ENCODE results near the gene NHEJ1.

DNA sequence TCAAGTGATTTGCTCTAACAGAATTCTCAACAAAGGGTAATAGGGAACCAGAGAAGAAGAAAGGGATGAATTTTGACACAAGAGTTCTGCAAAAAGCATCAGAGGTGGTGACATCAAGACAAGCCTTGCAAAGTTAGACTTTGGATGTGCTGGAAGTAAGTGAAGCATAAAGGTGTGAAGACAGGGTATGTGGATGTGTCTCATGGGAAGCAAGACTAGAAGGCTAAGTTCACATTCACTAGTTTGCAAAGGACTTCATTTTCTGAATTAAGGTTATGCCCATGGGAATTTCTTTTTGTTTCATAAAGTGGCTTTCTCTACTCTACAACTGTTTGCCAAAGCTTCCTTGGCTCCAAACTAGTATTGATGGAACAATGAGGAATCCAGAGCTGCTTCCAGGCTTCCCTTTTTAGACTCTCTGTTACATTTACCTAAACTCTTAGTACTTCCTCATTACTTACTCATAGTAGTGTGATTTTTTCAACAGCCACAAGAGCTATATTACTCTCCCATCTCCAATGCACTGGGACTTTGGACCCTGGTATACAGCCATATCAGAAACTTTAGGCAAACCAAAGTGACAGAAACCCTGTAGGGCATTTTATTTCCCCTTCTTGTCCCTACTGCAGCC, 78.8 kb downstream of the NHEJ1 start:
- TF ChIP-seq, protein P1, sequence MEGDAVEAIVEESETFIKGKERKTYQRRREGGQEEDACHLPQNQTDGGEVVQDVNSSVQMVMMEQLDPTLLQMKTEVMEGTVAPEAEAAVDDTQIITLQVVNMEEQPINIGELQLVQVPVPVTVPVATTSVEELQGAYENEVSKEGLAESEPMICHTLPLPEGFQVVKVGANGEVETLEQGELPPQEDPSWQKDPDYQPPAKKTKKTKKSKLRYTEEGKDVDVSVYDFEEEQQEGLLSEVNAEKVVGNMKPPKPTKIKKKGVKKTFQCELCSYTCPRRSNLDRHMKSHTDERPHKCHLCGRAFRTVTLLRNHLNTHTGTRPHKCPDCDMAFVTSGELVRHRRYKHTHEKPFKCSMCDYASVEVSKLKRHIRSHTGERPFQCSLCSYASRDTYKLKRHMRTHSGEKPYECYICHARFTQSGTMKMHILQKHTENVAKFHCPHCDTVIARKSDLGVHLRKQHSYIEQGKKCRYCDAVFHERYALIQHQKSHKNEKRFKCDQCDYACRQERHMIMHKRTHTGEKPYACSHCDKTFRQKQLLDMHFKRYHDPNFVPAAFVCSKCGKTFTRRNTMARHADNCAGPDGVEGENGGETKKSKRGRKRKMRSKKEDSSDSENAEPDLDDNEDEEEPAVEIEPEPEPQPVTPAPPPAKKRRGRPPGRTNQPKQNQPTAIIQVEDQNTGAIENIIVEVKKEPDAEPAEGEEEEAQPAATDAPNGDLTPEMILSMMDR (conservative IDR thresholded peaks at IDR 0.05; ENCODE audit: low read depth, low read length), result no peak
- no peak for TF ChIP-seq EZH2 (IDR thresholded peaks at IDR 0.05; ENCODE audit: low read length, unreplicated experiment)
- TF ChIP-seq EZH2phosphoT487 (IDR thresholded peaks at IDR 0.05; ENCODE audit: borderline replicate concordance, low read length), result no peak

Measured in PC-3 (cell line).